Smooth muscle cell of the pulmonary artery (primary cell): ENCODE data around the gene ELF3. TPM values are rescaled to one million over a fixed set of nuclear protein-coding genes. Genes with fewer than 3 reads are reported as not detected.

Experiments
- total RNA-seq: library from RNA; depleted of rRNA; stranded (reverse); fragments of >200 nt; gene quantifications from 2 replicates; pipeline ENCODE4 v1.2.3, GENCODE V29; 2014

Gene ELF3
- total RNA-seq: 0.20 and 2.2 TPM in 2 replicates

DNA sequence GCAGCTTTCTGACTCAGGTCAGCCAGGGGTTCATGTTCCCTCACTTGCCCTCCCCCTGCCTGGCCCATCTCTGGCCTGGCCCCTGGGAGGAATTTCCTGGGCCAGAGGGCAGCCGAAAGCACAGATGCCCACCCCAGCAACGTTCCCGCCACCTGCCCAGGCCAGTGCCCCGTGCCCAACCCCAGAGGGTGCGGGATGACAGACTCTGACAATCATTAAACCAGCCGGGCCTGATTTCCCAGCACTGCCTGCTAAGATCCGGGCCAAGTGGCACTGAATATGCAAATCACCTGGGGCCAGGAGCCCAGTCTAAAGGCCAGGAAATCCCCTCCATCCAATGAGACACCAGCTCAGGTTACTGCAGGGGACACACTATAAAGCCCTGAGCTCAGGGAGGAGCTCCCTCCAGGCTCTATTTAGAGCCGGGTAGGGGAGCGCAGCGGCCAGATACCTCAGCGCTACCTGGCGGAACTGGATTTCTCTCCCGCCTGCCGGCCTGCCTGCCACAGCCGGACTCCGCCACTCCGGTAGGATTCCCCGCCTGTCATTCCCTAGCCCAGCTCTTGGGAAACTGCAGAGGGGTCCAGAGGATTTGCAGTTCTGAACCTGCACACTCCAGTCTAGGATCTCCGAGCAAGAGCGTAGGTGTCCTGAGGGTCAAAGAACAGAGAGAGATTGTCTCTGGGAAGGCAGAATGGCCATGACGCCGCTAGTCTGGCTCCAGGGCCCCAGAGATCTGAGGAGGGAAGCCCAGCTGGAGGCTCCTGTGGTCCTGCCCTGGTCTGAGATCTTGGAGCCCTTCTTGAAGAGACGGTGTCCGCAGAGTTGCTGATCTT lies at the start of gene ELF3:
ELF3 (plus strand) TSS at position 408 of the 836 bp plus-strand sequence. CDS start 550 bp downstream, outside the sequence.

DNA sequence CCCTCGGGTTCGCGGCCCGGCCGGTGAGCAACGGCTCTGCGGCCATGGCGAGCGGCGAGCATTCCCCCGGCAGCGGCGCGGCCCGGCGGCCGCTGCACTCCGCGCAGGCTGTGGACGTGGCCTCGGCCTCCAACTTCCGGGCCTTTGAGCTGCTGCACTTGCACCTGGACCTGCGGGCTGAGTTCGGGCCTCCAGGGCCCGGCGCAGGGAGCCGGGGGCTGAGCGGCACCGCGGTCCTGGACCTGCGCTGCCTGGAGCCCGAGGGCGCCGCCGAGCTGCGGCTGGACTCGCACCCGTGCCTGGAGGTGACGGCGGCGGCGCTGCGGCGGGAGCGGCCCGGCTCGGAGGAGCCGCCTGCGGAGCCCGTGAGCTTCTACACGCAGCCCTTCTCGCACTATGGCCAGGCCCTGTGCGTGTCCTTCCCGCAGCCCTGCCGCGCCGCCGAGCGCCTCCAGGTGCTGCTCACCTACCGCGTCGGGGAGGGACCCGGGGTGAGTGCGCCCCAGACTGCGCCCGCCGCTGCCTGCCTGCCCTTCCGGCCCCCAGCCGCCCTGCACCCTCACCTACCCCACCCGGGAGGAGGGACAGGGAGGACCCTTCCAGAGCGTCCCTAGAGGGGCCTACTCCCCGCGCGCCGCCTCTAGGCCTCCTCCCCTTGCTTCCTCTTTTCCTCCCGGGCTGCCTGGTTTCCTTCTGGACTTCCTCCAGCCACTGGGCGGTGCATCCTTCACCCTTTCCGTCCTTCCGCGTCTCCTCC lies 27.6 kb upstream of the ELF3 start, which contains the start of gene RNPEP:
RNPEP (plus strand) TSS at position 26 of the 757 bp plus-strand sequence; CDS start at position 45, 19 bp downstream.

Other genes starting within 250 kb of the ELF3 start
- gene IPO9, start 181.4 kb upstream of the ELF3 start, total RNA-seq: 23.2 and 29.1 TPM in 2 replicates
- 22.5 and 27.0 TPM in 2 replicates for gene SHISA4, start 121.7 kb upstream of the ELF3 start, total RNA-seq
- 22.2 and 40.4 TPM in 2 replicates for gene LMOD1, start 64.0 kb upstream of the ELF3 start, total RNA-seq
- 52.6 and 61.4 TPM in 2 replicates for gene TIMM17A, start 55.1 kb upstream of the ELF3 start, total RNA-seq
- gene RNPEP, start 27.9 kb upstream of the ELF3 start, total RNA-seq: 73.0 and 82.5 TPM in 2 replicates
- gene GPR37L1, start 112.3 kb downstream of the ELF3 start, total RNA-seq: 0.03 TPM in 1 of 2 replicates, not detected in the other
- gene ARL8A, start 134.2 kb downstream of the ELF3 start, total RNA-seq: 26.2 and 36.1 TPM in 2 replicates
- gene PTPN7, start 150.0 kb downstream of the ELF3 start, total RNA-seq: not detected in 2 replicates
- gene LGR6, start 183.2 kb downstream of the ELF3 start, total RNA-seq: not detected in 2 replicates